Keratinocyte (primary cell): ENCODE results near the gene ARHGEF16.

Source experiments
- CTCF ChIP-seq, 3 experiments: IDR thresholded peaks in 1 of 3; conservative IDR thresholded peaks in 1 of 3; optimal IDR thresholded peaks in 1 of 3; 2 replicates in 2 of 3; 3 replicates in 1 of 3; pipeline versions ENCODE3 to v1.5.1; 2011; ENCODE audit warnings: low read length in 3 of 3, mild to moderate bottlenecking in 3 of 3, moderate library complexity in 2 of 3, control low read depth in 1 of 3, inconsistent platforms in 1 of 3; ENCODE audit not compliant: insufficient read depth in 2 of 3; ENCODE audit errors: extremely low read depth in 1 of 3
- EZH2 ChIP-seq: IDR thresholded peaks from one replicate; pipeline ENCODE4 v1.6.1; 2012; ENCODE audit warnings: inconsistent platforms, mild to moderate bottlenecking, low read length, moderate library complexity

DNA sequence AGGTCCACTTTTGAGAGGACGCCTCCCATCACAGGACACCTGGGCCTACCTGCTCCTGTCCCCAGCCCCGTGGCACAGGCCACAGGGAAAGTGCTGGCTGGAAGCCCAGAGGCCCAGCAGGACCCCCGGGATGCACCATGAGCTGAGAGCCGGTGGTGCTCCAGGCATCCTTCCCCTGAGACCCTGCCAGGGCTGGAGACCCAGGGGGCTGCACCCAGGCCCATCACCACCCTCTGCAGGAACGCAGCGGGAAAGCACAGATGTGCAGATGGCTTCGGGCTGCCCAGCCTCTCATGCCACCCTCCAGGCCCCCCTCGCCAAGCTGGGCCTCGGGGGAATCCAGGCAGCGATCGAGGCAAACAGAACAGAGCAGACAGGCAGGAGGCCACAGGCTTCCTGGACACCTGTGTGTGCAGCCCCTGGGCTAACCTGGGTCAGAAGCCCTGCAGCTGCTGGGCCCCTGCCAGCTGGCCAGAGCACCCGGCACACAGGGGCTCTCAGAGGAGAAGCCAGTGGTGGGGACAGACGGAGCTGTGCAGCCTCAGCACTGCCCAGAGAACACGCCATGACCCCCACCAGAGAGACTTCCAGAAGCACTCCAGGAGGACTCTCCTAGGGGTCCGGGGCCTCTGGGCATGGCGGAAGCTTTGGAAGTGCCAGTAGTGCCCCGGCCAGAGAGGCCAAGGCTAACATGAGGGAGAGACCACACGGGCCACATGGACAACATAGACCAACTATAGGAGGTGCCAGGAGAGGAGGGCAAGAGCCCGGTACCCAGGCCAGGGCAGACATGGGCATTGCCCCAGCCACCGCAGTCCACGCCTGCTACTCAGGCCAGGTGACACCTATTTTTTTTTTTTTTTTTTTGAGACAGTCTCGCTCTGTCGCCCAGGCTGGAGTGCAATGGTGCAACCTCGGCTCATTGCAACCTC, 71.4 kb downstream of the ARHGEF16 start:
- no peak for TF ChIP-seq CTCF (optimal IDR thresholded peaks at IDR 0.05 in 1 of 3, IDR thresholded peaks at IDR 0.05 in 1 of 3, conservative IDR thresholded peaks at IDR 0.05 in 1 of 3; ENCODE audit: extremely low read depth in 1 of 3, insufficient read depth in 2 of 3, low read length in 3 of 3)
- no peak for TF ChIP-seq EZH2
